OCI-LY1 (cell line): ENCODE measurements around the gene COPZ1.

ENCODE experiments used
- H2AFZ ChIP-seq: fragments of 200-600 bp; sonication (generic), shearing (Covaris generic); 2 replicates; pipeline ENCODE4 v1.6.0; 2014; ENCODE audit warnings: antibody characterized with exemption, mild to moderate bottlenecking, low read length
- H3F3A ChIP-seq: fragments of 200-600 bp; sonication (generic), shearing (Covaris generic); 2 replicates; pipeline ENCODE4 v1.6.0; 2014; ENCODE audit warnings: mild to moderate bottlenecking, antibody characterized with exemption, low read length, moderate library complexity; ENCODE audit not compliant: insufficient read depth
- H3K27ac ChIP-seq: fragments of 200-600 bp; sonication (generic); 2 replicates; pipeline ENCODE4 v1.5.1; 2014; ENCODE audit warnings: low read length, mixed run types, mild to moderate bottlenecking, low read depth; ENCODE audit not compliant: poor library complexity, severe bottlenecking
- H3K27me3 ChIP-seq: fragments of 200-600 bp; sonication (generic); 2 replicates; pipeline ENCODE4 v1.6.0; 2014; ENCODE audit warnings: antibody characterized with exemption, mild to moderate bottlenecking, low read length, moderate library complexity; ENCODE audit not compliant: insufficient read depth
- H3K36me3 ChIP-seq: fragments of 200-600 bp; sonication (generic); 2 replicates; pipeline ENCODE4 v1.6.1; 2014; ENCODE audit warnings: mild to moderate bottlenecking, antibody characterized with exemption, low read length, moderate library complexity, mixed read lengths; ENCODE audit not compliant: insufficient read depth
- H3K4me1 ChIP-seq: fragments of 200-600 bp; sonication (generic); 2 replicates; pipeline ENCODE4 v1.5.1; 2014; ENCODE audit warnings: mild to moderate bottlenecking, low read length, moderate library complexity; ENCODE audit not compliant: insufficient read depth, severe bottlenecking
- H3K4me2 ChIP-seq: fragments of 200-600 bp; sonication (generic), shearing (Covaris generic); 2 replicates; pipeline ENCODE4 v1.6.1; 2014; ENCODE audit warnings: low read length
- H3K4me3 ChIP-seq: fragments of 200-600 bp; sonication (generic); 2 replicates; pipeline ENCODE4 v1.5.1; 2014; ENCODE audit warnings: low read length, low read depth, mild to moderate bottlenecking, mixed read lengths; ENCODE audit not compliant: poor library complexity, severe bottlenecking
- H3K79me2 ChIP-seq: fragments of 200-600 bp; shearing (Covaris generic); 2 replicates; pipeline ENCODE4 v1.6.1; 2016; ENCODE audit warnings: mixed run types, low read length, mixed read lengths; ENCODE audit not compliant: insufficient read depth
- H3K9ac ChIP-seq: fragments of 200-600 bp; sonication (generic), shearing (Covaris generic); 2 replicates; pipeline ENCODE4 v1.6.1; 2014; ENCODE audit warnings: mild to moderate bottlenecking, low read length, mixed read lengths
- H3K9me2 ChIP-seq: fragments of 200-600 bp; sonication (generic), shearing (Covaris generic); 2 replicates; pipeline ENCODE4 v1.6.1; 2014; ENCODE audit warnings: low read depth, mild to moderate bottlenecking, low read length, mixed read lengths
- H3K9me3 ChIP-seq: fragments of 200-600 bp; shearing (Covaris generic); 2 replicates; pipeline ENCODE4 v1.6.1; 2014; ENCODE audit warnings: low read length, mixed read lengths
- H4K20me1 ChIP-seq: fragments of 200-600 bp; sonication (generic), shearing (Covaris generic); 2 replicates; pipeline ENCODE4 v1.6.0; 2016; ENCODE audit warnings: mild to moderate bottlenecking, low read length; ENCODE audit not compliant: insufficient read depth
- CTCF ChIP-seq: fragments of 200-600 bp; sonication (generic), shearing (Covaris generic); IDR thresholded peaks from 2 replicates; pipeline ENCODE4 v1.5.1; 2017; ENCODE audit warnings: mild to moderate bottlenecking, antibody characterized with exemption, low read length, moderate library complexity, mixed read lengths
- EZH2 ChIP-seq: fragments of 200-600 bp; sonication (generic), shearing (Covaris generic); IDR thresholded peaks from 2 replicates; pipeline ENCODE4 v1.8.0; 2017; ENCODE audit warnings: borderline replicate concordance, mixed run types, mild to moderate bottlenecking, antibody characterized with exemption, low read length, moderate library complexity, mixed read lengths

The COPZ1 gene

GRCh38 chr12:54369597-54370131 is 44.7 kb downstream of the COPZ1 start:
- TF ChIP-seq EZH2 (no peak), CTCF (no peak)
- Histone ChIP-seq H3F3A (no peaks in the 10 kb centered on the region), H3K4me1 (peaks cover 26% of the 10 kb centered on the region), H3K9me3 (no peaks in the 10 kb centered on the region), H4K20me1 (no peaks in the 10 kb centered on the region), H3K4me2 (peak overlapping the region; percentile 90), H3K36me3 (no peaks in the 10 kb centered on the region), H3K9ac (peak overlapping the region; percentile 14; the same call in 1 of the 2 replicates), H3K4me3 (peak overlapping the region; percentile 55), H3K9me2 (no peaks in the 10 kb centered on the region), H2AFZ (no peak overlapping the region), H3K79me2 (no peaks in the 10 kb centered on the region), H3K27ac (no peak overlapping the region), H3K27me3 (no peaks in the 10 kb centered on the region; the same call in 1 of the 2 replicates)

- H3F3A ChIP-seq = no peaks in the 10 kb centered on the region
- no peak overlapping the region for H2AFZ ChIP-seq
- no peaks in the 10 kb centered on the region for H3K9me2 ChIP-seq
- H3K9ac ChIP-seq = peak overlapping the region; percentile 14; the same call in 1 of the 2 replicates
- no peaks in the 10 kb centered on the region for H4K20me1 ChIP-seq
- TF ChIP-seq EZH2 (no peak), CTCF (peak; percentile 86)
- H3K9me3 ChIP-seq = no peaks in the 10 kb centered on the region
- peaks cover 26% of the 10 kb centered on the region for H3K4me1 ChIP-seq
- H3K4me3 ChIP-seq = peak overlapping the region; percentile 55
- H3K36me3 ChIP-seq = no peaks in the 10 kb centered on the region
- peak overlapping the region; percentile 90 for H3K4me2 ChIP-seq
- H3K27ac ChIP-seq = no peak overlapping the region
- H3K27me3 ChIP-seq = no peaks in the 10 kb centered on the region; the same call in 1 of the 2 replicates
- no peaks in the 10 kb centered on the region for H3K79me2 ChIP-seq
These were observed 45.3 kb downstream of the COPZ1 start for GRCh38 chr12:54370171-54370730.

GRCh38 chr12:54371328-54372112 is 46.6 kb downstream of the COPZ1 start:
- TF ChIP-seq CTCF (no peak), EZH2 (no peak)
- no peaks in the 10 kb centered on the region; the same call in 1 of the 2 replicates for H3K27me3 ChIP-seq
- no peaks in the 10 kb centered on the region for H4K20me1 ChIP-seq
- peaks cover 26% of the 10 kb centered on the region for H3K4me1 ChIP-seq
- H2AFZ ChIP-seq = no peak overlapping the region
- H3K9me2 ChIP-seq = no peaks in the 10 kb centered on the region
- H3K27ac ChIP-seq = no peak overlapping the region
- H3K9ac ChIP-seq = no peak overlapping the region
- no peaks in the 10 kb centered on the region for H3K36me3 ChIP-seq
- H3F3A ChIP-seq = no peaks in the 10 kb centered on the region
- no peaks in the 10 kb centered on the region for H3K9me3 ChIP-seq
- H3K4me2 ChIP-seq = no peak overlapping the region
- H3K79me2 ChIP-seq = no peaks in the 10 kb centered on the region
- no peak overlapping the region for H3K4me3 ChIP-seq
